HepG2 (cell line): Measurements from ENCODE around the gene RNF113A. TPM values are rescaled to one million over a fixed set of nuclear protein-coding genes. Genes with fewer than 3 reads are reported as not detected.

ENCODE experiments used
- AKAP8 ChIP-seq: sonication (generic); formaldehyde crosslinking; IDR thresholded peaks from 2 replicates; pipeline ENCODE4 v1.5.1; 2020; ENCODE audit warnings: mild to moderate bottlenecking, missing genetic modification reagents
- HNRNPL ChIP-seq: fragments of 200-400 bp; formaldehyde crosslinking; IDR thresholded peaks from 2 replicates; pipeline ENCODE4 v1.6.1; 2017; ENCODE audit warnings: mild to moderate bottlenecking, low read depth, low read length
- JUND ChIP-seq: sonication (generic); formaldehyde crosslinking; IDR thresholded peaks from 2 replicates; pipeline ENCODE4 v1.8.0; 2022; ENCODE audit warnings: mild to moderate bottlenecking, missing genetic modification reagents
- MAFG ChIP-seq: sonication (generic); formaldehyde crosslinking; IDR thresholded peaks from 2 replicates; pipeline ENCODE4 v1.5.1; 2020; ENCODE audit warnings: mild to moderate bottlenecking, missing genetic modification reagents
- MIXL1 ChIP-seq: IDR thresholded peaks from 2 replicates; pipeline ENCODE4 v1.6.1; 2016
- SALL2 ChIP-seq: sonication (generic); formaldehyde crosslinking; IDR thresholded peaks from 2 replicates; pipeline ENCODE4 v1.8.1; 2023; ENCODE audit warnings: mild to moderate bottlenecking, missing genetic modification reagents, inconsistent platforms
- TSC22D2 ChIP-seq: sonication (generic); formaldehyde crosslinking; IDR thresholded peaks from 2 replicates; pipeline ENCODE4 v1.5.1; 2020; ENCODE audit warnings: missing genetic modification reagents, mild to moderate bottlenecking, borderline replicate concordance
- ZNF256 ChIP-seq: sonication (generic); formaldehyde crosslinking; conservative IDR thresholded peaks from 2 replicates; pipeline ENCODE4 v1.4.0; 2020; ENCODE audit warnings: missing genetic modification reagents
- ZNF382 ChIP-seq: sonication (generic); formaldehyde crosslinking; IDR thresholded peaks from 2 replicates; pipeline ENCODE4 v1.5.0; 2020; ENCODE audit warnings: missing genetic modification reagents, mild to moderate bottlenecking, borderline replicate concordance
- ZNF616 ChIP-seq: sonication (generic); formaldehyde crosslinking; IDR thresholded peaks from 2 replicates; pipeline ENCODE4 v1.5.0; 2020; ENCODE audit warnings: low read depth, mild to moderate bottlenecking, missing genetic modification reagents
- polyA plus RNA-seq, 8 experiments: library from polyadenylated mRNA; depleted of rRNA in 3 of 8; stranded (reverse) in 7 of 8; unstranded in 1 of 8; fragments of >200 nt; fragmentation: Illumina TruSeq in 4 of 8; extraction: Trizol in 4 of 8; gene quantifications; 2 replicates each; pipeline versions ENCODE4 v1.2.1 to v1.2.3, GENCODE V29; 2011 to 2016; ENCODE audit warnings: low read depth in 4 of 8, missing spikeins in 1 of 8, mixed read lengths in 1 of 8; ENCODE audit not compliant: insufficient read depth in 1 of 8
- total RNA-seq, 5 experiments: library from RNA; depleted of rRNA; stranded (reverse); fragments of >200 nt; fragmentation: Illumina TruSeq; extraction: Trizol; gene quantifications; 2 replicates each; pipeline ENCODE4 v1.2.3, GENCODE V29; 2016; ENCODE audit warnings: low read depth in 1 of 5
- TF ChIP-seq, protein P1 (sequence below): sonication (generic); formaldehyde crosslinking; IDR thresholded peaks from 2 replicates; pipeline ENCODE4 v1.8.0; 2022; ENCODE audit warnings: mild to moderate bottlenecking, missing genetic modification reagents, moderate library complexity
- TF ChIP-seq, protein P2 (sequence below): sonication (generic); formaldehyde crosslinking; IDR thresholded peaks from 2 replicates; pipeline ENCODE4 v1.4.0; 2020; ENCODE audit warnings: mild to moderate bottlenecking, missing genetic modification reagents
- TF ChIP-seq, protein P3 (sequence below): fragments of 450-650 bp; IDR thresholded peaks from 2 replicates; pipeline ENCODE4 v1.6.1; 2017; ENCODE audit warnings: mild to moderate bottlenecking
- TF ChIP-seq, protein P4 (sequence below): sonication (generic); formaldehyde crosslinking; IDR thresholded peaks from 2 replicates; pipeline ENCODE4 v1.4.0; 2020; ENCODE audit warnings: missing genetic modification reagents, borderline replicate concordance
- TF ChIP-seq, protein P5 (sequence below): IDR thresholded peaks from 2 replicates; pipeline ENCODE4 v1.6.1; 2016; ENCODE audit warnings: mild to moderate bottlenecking

Gene RNF113A
- total and polyA plus RNA-seq, 2 of the 13 experiments (the other 11 are each of a cell fraction or from before 2014, with no cell fraction given), result 14.0 to 15.4 TPM

DNA sequence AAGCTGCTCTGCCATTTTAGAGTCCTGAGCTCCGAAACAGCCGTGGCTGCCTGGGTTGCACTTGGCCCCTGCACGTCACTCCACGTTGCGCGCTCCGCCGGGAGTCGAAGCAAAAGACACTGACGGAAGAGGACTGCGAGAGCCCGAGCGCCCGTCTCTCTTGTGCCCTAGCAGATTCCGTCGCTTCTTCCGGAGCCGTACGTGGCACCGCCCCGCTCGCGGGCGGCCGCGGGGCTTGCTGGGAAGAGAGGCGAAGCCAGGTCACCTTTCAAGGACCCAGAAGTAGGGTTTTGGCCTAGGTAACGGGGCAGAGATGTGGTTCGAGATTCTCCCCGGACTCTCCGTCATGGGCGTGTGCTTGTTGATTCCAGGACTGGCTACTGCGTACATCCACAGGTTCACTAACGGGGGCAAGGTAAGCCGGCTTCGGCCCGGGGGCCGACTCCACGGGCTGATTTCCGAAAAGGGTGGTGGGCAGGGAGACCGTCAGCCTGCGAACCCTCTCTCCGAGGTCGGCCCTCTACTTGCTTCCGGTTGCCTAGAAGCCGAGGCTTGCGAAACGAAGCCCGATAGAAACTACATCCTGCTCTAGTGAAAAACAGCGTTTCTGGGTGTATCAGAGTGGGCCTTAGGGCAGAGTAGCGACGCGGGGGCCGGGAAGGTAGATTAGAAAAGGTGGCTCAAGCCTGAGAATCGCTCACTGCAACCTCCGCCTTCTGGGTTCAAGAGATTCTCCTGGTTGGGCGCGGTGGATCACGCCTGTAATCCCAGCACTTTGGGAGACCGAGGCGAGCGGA lies at the start of gene RNF113A, which contains the start of gene NDUFA1 (continued):
- TF ChIP-seq MIXL1 (CRISPR knock-in tag) (no peak), AKAP8 (CRISPR knock-in tag) (0 out of 2 replicates have a peak, but pooled peaks have one; percentile 26), ZNF616 (no peak), SALL2 (CRISPR knock-in tag) (peak; percentile 60), HNRNPL (0 out of 2 replicates have a peak, but pooled peaks have one; percentile 30), MAFG (CRISPR knock-in tag) (no peak), ZNF256 (CRISPR knock-in tag) (0 out of 2 replicates have a peak, but pooled peaks have one; percentile 73), JUND (CRISPR knock-in tag) (no peak), ZNF382 (CRISPR knock-in tag) (no peak), TSC22D2 (CRISPR knock-in tag) (no peak)
- TF ChIP-seq, protein P1, sequence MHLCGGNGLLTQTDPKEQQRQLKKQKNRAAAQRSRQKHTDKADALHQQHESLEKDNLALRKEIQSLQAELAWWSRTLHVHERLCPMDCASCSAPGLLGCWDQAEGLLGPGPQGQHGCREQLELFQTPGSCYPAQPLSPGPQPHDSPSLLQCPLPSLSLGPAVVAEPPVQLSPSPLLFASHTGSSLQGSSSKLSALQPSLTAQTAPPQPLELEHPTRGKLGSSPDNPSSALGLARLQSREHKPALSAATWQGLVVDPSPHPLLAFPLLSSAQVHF (CRISPR knock-in tag), result no peak
- TF ChIP-seq, protein P2, sequence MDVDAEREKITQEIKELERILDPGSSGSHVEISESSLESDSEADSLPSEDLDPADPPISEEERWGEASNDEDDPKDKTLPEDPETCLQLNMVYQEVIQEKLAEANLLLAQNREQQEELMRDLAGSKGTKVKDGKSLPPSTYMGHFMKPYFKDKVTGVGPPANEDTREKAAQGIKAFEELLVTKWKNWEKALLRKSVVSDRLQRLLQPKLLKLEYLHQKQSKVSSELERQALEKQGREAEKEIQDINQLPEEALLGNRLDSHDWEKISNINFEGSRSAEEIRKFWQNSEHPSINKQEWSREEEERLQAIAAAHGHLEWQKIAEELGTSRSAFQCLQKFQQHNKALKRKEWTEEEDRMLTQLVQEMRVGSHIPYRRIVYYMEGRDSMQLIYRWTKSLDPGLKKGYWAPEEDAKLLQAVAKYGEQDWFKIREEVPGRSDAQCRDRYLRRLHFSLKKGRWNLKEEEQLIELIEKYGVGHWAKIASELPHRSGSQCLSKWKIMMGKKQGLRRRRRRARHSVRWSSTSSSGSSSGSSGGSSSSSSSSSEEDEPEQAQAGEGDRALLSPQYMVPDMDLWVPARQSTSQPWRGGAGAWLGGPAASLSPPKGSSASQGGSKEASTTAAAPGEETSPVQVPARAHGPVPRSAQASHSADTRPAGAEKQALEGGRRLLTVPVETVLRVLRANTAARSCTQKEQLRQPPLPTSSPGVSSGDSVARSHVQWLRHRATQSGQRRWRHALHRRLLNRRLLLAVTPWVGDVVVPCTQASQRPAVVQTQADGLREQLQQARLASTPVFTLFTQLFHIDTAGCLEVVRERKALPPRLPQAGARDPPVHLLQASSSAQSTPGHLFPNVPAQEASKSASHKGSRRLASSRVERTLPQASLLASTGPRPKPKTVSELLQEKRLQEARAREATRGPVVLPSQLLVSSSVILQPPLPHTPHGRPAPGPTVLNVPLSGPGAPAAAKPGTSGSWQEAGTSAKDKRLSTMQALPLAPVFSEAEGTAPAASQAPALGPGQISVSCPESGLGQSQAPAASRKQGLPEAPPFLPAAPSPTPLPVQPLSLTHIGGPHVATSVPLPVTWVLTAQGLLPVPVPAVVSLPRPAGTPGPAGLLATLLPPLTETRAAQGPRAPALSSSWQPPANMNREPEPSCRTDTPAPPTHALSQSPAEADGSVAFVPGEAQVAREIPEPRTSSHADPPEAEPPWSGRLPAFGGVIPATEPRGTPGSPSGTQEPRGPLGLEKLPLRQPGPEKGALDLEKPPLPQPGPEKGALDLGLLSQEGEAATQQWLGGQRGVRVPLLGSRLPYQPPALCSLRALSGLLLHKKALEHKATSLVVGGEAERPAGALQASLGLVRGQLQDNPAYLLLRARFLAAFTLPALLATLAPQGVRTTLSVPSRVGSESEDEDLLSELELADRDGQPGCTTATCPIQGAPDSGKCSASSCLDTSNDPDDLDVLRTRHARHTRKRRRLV, result no peak
- TF ChIP-seq, protein P3, sequence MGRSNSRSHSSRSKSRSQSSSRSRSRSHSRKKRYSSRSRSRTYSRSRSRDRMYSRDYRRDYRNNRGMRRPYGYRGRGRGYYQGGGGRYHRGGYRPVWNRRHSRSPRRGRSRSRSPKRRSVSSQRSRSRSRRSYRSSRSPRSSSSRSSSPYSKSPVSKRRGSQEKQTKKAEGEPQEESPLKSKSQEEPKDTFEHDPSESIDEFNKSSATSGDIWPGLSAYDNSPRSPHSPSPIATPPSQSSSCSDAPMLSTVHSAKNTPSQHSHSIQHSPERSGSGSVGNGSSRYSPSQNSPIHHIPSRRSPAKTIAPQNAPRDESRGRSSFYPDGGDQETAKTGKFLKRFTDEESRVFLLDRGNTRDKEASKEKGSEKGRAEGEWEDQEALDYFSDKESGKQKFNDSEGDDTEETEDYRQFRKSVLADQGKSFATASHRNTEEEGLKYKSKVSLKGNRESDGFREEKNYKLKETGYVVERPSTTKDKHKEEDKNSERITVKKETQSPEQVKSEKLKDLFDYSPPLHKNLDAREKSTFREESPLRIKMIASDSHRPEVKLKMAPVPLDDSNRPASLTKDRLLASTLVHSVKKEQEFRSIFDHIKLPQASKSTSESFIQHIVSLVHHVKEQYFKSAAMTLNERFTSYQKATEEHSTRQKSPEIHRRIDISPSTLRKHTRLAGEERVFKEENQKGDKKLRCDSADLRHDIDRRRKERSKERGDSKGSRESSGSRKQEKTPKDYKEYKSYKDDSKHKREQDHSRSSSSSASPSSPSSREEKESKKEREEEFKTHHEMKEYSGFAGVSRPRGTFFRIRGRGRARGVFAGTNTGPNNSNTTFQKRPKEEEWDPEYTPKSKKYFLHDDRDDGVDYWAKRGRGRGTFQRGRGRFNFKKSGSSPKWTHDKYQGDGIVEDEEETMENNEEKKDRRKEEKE, result no peak
- TF ChIP-seq, protein P4, sequence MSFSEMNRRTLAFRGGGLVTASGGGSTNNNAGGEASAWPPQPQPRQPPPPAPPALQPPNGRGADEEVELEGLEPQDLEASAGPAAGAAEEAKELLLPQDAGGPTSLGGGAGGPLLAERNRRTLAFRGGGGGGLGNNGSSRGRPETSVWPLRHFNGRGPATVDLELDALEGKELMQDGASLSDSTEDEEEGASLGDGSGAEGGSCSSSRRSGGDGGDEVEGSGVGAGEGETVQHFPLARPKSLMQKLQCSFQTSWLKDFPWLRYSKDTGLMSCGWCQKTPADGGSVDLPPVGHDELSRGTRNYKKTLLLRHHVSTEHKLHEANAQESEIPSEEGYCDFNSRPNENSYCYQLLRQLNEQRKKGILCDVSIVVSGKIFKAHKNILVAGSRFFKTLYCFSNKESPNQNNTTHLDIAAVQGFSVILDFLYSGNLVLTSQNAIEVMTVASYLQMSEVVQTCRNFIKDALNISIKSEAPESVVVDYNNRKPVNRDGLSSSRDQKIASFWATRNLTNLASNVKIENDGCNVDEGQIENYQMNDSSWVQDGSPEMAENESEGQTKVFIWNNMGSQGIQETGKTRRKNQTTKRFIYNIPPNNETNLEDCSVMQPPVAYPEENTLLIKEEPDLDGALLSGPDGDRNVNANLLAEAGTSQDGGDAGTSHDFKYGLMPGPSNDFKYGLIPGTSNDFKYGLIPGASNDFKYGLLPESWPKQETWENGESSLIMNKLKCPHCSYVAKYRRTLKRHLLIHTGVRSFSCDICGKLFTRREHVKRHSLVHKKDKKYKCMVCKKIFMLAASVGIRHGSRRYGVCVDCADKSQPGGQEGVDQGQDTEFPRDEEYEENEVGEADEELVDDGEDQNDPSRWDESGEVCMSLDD (CRISPR knock-in tag), result 0 out of 2 replicates have a peak, but pooled peaks have one; percentile 61
- TF ChIP-seq, protein P5, sequence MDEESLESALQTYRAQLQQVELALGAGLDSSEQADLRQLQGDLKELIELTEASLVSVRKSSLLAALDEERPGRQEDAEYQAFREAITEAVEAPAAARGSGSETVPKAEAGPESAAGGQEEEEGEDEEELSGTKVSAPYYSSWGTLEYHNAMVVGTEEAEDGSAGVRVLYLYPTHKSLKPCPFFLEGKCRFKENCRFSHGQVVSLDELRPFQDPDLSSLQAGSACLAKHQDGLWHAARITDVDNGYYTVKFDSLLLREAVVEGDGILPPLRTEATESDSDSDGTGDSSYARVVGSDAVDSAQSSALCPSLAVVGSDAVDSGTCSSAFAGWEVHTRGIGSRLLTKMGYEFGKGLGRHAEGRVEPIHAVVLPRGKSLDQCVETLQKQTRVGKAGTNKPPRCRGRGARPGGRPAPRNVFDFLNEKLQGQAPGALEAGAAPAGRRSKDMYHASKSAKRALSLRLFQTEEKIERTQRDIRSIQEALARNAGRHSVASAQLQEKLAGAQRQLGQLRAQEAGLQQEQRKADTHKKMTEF, result peak; percentile 57
